Suprapubic skin (tissue), 4 donors: ENCODE data around the gene MTA1. TPM values are rescaled to one million over a fixed set of nuclear protein-coding genes. Genes with fewer than 3 reads are reported as not detected.
A peak's percentile ranks its signal among the peaks of the same experiment; 100 is the strongest.

ENCODE experiments used
- DNase-seq, 2 donors: peaks; one replicate each; pipeline ENCODE4 v3.0.0-alpha.2; 2019; ENCODE audit warnings: low spot score in 2 of 2
- H3K27ac ChIP-seq: fragments of 200-600 bp; sonication (generic); one replicate; pipeline ENCODE4 v1.5.1; 2019
- H3K27me3 ChIP-seq: fragments of 200-600 bp; sonication (generic); one replicate; pipeline ENCODE4 v1.5.1; 2019
- H3K36me3 ChIP-seq: fragments of 200-600 bp; sonication (generic); one replicate; pipeline ENCODE4 v1.5.1; 2019
- H3K4me1 ChIP-seq: fragments of 200-600 bp; sonication (generic); one replicate; pipeline ENCODE4 v1.5.1; 2019
- H3K4me3 ChIP-seq: fragments of 200-600 bp; sonication (generic); one replicate; pipeline ENCODE4 v1.5.1; 2019; ENCODE audit warnings: mild to moderate bottlenecking
- H3K9me3 ChIP-seq: fragments of 200-600 bp; sonication (generic); one replicate; pipeline ENCODE4 v1.5.1; 2019
- EP300 ChIP-seq: sonication (generic); formaldehyde crosslinking; IDR thresholded peaks from one replicate; pipeline ENCODE4 v1.6.1; 2017; ENCODE audit warnings: antibody characterized with exemption
- POLR2A ChIP-seq, 2 donors: fragments of 450-650 bp; IDR thresholded peaks; one replicate each; pipeline ENCODE4 v1.6.1; 2017; ENCODE audit warnings: antibody characterized with exemption in 2 of 2, mild to moderate bottlenecking in 2 of 2, moderate library complexity in 2 of 2
- POLR2AphosphoS5 ChIP-seq, 3 donors: sonication (generic); formaldehyde crosslinking; IDR thresholded peaks; one replicate each; pipeline ENCODE4 v1.6.1; 2017; ENCODE audit warnings: antibody characterized with exemption in 3 of 3
- WGBS: methylation state at CpG from one replicate; pipeline ENCODE4 v1.1.5; 2018; 5-methylcytosine and 5-hydroxymethylcytosine counted together
- total RNA-seq, 4 donors: library from RNA; depleted of rRNA; stranded (reverse); fragments of >200 nt; gene quantifications; one replicate each; pipeline ENCODE4 v1.1.0, GENCODE V29; 2016
- TF ChIP-seq, protein P1 (sequence below), 2 donors: fragments of 200-600 bp in 1 of 2; fragments of 450-650 bp in 1 of 2; sonication (generic) in 1 of 2; IDR thresholded peaks; one replicate each; pipeline ENCODE4 v1.5.1; 2016 to 2019; ENCODE audit warnings: antibody characterized with exemption in 2 of 2, mild to moderate bottlenecking in 1 of 2, moderate library complexity in 1 of 2

Gene MTA1
- total RNA-seq, 4 donors from 2014 or later, result 38.1 to 107 (median 59.5) TPM

- TF ChIP-seq, protein P1, sequence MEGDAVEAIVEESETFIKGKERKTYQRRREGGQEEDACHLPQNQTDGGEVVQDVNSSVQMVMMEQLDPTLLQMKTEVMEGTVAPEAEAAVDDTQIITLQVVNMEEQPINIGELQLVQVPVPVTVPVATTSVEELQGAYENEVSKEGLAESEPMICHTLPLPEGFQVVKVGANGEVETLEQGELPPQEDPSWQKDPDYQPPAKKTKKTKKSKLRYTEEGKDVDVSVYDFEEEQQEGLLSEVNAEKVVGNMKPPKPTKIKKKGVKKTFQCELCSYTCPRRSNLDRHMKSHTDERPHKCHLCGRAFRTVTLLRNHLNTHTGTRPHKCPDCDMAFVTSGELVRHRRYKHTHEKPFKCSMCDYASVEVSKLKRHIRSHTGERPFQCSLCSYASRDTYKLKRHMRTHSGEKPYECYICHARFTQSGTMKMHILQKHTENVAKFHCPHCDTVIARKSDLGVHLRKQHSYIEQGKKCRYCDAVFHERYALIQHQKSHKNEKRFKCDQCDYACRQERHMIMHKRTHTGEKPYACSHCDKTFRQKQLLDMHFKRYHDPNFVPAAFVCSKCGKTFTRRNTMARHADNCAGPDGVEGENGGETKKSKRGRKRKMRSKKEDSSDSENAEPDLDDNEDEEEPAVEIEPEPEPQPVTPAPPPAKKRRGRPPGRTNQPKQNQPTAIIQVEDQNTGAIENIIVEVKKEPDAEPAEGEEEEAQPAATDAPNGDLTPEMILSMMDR (IDR thresholded peaks at IDR 0.05), result peak; percentile 85 to 97
- TF ChIP-seq POLR2AphosphoS5 (IDR thresholded peaks at IDR 0.05) (peak in 1 of 3 donors; percentile 89), POLR2A (IDR thresholded peaks at IDR 0.05) (peak; percentile 41 to 51), EP300 (no peak)
- peak; percentile 100 for DNase-seq
- Histone ChIP-seq H3K27ac (peak within 1 kb of the TSS; percentile 90), H3K36me3 (peaks cover 5% of the 10 kb centered on the region), H3K27me3 (no peaks in the 10 kb centered on the region), H3K4me3 (peak within 1 kb of the TSS; percentile 82), H3K9me3 (no peaks in the 10 kb centered on the region), H3K4me1 (peaks cover 68% of the 10 kb centered on the region)
- WGBS, result 0% methylated on average over 28 of the region's 94 CpGs
Observed at GRCh38 chr14:105490572-105491365, 71.1 kb downstream of the MTA1 start, which contains the start of gene TEDC1. Gene TEDC1 (plus strand): TSS chr14:105491246. CDS start chr14:105491376, 130 bp downstream.

- H3K27ac ChIP-seq, result peak overlapping the region; percentile 90
- WGBS, result 0% methylated on average over 2 of the region's 53 CpGs
- TF ChIP-seq EP300 (no peak), POLR2A (IDR thresholded peaks at IDR 0.05) (peak in 1 of 2 donors; percentile 1)
- H3K4me1 ChIP-seq, result peaks cover 68% of the 10 kb centered on the region
- DNase-seq, result peak in 1 of 2 donors; percentile 95
- no peaks in the 10 kb centered on the region for H3K9me3 ChIP-seq
- peaks cover 5% of the 10 kb centered on the region for H3K36me3 ChIP-seq
- H3K4me3 ChIP-seq, result peak overlapping the region; percentile 82
- no peaks in the 10 kb centered on the region for H3K27me3 ChIP-seq
Observed at GRCh38 chr14:105491366-105491973, 71.8 kb downstream of the MTA1 start.

GRCh38 chr14:105492031-105492970 lies 72.7 kb downstream of the MTA1 start:
- no peaks in the 10 kb centered on the region for H3K27me3 ChIP-seq
- 77% methylated on average over 7 of the region's 24 CpGs for WGBS
- peaks cover 61% of the 10 kb centered on the region for H3K4me1 ChIP-seq
- H3K36me3 ChIP-seq, result peaks cover 5% of the 10 kb centered on the region
- TF ChIP-seq POLR2A (IDR thresholded peaks at IDR 0.05) (no peak), EP300 (no peak)
- TF ChIP-seq, protein P1 (IDR thresholded peaks at IDR 0.05), result no peak
- H3K9me3 ChIP-seq, result no peaks in the 10 kb centered on the region
- H3K4me3 ChIP-seq, result peak overlapping the region; percentile 82
- peak overlapping the region; percentile 7 for H3K27ac ChIP-seq
- DNase-seq, result peak in 1 of 2 donors; percentile 85

DNA sequence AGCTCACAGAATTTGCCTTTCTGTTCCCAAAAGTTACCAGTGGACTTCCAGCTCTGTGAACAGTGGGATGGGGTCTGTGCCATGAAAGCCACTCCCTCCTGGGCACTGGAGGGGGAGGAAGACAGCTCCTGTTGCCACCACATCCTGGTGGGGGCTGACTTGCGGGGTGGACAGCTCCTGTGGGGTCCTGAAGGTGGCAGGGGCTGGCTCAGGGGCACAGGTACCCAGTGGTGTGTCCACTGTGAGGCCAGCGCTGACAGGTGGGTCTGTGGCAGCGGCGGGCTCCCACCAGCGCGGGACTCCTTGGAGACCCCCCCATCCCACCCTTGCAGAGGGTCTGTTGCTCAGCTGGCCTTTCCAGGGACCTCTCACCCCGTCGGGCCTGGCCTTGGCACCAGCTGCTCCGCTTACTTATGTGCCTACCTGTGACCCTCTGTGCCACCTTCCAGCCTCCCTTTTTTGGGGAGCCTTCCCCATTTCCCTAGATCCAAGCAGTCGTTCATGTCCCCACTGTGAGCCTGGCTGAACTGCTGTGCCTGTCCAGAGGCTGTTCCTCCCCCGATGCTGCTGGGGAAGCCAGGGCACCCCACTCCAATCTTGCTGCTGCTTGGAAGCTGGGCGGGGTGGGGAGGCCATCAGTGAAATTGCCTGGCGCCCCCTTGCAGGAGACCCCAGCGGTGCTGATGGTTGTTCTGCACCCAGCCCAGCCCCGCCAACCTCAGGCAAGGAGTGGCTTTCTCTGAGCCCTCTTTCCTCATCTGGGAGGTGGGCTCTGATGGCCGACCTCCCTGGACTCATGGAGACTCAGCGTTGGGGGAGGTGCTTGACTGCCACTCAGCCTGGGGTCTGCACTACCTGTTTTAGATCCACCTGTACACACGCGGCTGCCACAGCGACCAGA lies 73.6 kb downstream of the MTA1 start:
- Histone ChIP-seq H3K4me3 (no peak overlapping the region), H3K36me3 (peaks cover 5% of the 10 kb centered on the region), H3K9me3 (no peaks in the 10 kb centered on the region), H3K27me3 (no peaks in the 10 kb centered on the region), H3K27ac (no peak overlapping the region), H3K4me1 (peaks cover 52% of the 10 kb centered on the region)
- no peak for TF ChIP-seq EP300
- no peak for TF ChIP-seq POLR2AphosphoS5 (IDR thresholded peaks at IDR 0.05)
- TF ChIP-seq, protein P1 (IDR thresholded peaks at IDR 0.05), result no peak
- TF ChIP-seq POLR2A (IDR thresholded peaks at IDR 0.05), result no peak
- 93% methylated on average over 9 of the region's 20 CpGs for WGBS
- DNase-seq, result peak in 1 of 2 donors; percentile 74
